GM08714 (cell line): ENCODE measurements around the gene PLK1.
A peak's percentile ranks its signal among the peaks of the same experiment; 100 is the strongest.
"Not testable (repeated sequence)": the region's sequence is repeated elsewhere in the genome, so short reads cannot be mapped to it uniquely, and the experiment has no call there.

ENCODE experiments used
- H3K4me3 ChIP-seq: fragments of 200-500 bp; sonication (Bioruptor generic); 2 replicates; pipeline ENCODE4 v1.5.1; 2014; ENCODE audit warnings: mild to moderate bottlenecking, low read length, inconsistent platforms
- ZNF274 ChIP-seq: IDR thresholded peaks from 2 replicates; pipeline ENCODE4 v1.6.1; 2012; ENCODE audit warnings: mild to moderate bottlenecking, low read depth, low read length

Gene PLK1

DNA sequence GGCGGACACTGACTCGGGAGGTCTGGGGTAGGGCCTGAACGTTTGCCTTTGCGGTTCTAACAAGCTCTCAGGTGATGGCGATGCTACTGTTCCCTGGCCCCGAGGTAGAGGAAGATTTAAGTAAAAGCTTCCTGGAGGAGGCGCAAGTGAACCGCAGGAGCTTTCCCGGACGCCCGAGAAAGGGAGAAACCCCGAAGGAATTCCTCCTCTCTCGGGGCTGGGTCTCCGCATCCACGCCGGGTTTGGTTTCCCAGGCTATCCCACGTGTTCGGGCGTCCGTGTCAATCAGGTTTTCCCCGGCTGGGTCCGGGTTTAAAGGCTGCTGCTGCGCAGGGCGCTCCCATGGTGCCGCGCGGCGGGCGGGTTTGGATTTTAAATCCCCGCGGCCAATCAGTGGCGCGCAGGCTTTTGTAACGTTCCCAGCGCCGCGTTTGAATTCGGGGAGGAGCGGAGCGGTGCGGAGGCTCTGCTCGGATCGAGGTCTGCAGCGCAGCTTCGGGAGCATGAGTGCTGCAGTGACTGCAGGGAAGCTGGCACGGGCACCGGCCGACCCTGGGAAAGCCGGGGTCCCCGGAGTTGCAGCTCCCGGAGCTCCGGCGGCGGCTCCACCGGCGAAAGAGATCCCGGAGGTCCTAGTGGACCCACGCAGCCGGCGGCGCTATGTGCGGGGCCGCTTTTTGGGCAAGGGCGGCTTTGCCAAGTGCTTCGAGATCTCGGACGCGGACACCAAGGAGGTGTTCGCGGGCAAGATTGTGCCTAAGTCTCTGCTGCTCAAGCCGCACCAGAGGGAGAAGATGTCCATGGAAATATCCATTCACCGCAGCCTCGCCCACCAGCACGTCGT is at the start of gene PLK1:
PLK1 (plus strand) TSS at position 460 of the 844 bp plus-strand sequence; CDS start at position 504, 44 bp downstream.
- no peak for TF ChIP-seq ZNF274
- H3K4me3 ChIP-seq, result peak within 1 kb of the TSS; percentile 74

DNA sequence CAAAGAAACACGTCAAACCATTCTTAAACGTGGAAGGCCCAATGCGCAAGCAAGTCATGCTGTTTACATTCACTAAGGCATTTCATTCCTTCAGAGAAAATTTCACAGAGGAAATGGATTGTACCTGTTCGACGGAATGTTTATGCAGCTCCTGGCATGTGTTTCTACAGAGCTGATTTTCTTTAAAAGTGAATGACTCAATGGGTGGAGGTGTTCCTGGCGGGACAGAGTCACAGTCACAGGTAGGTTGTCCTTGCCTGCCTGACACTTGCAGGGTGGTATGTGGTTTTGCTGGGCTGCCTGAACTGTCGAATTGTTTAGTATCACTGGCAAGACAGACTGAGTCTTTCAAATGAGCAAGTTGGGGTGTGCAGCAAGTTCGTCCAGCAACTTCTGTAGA is 49.2 kb upstream of the PLK1 start:
- H3K4me3 ChIP-seq, result no peak overlapping the region
- no peak for TF ChIP-seq ZNF274

DNA sequence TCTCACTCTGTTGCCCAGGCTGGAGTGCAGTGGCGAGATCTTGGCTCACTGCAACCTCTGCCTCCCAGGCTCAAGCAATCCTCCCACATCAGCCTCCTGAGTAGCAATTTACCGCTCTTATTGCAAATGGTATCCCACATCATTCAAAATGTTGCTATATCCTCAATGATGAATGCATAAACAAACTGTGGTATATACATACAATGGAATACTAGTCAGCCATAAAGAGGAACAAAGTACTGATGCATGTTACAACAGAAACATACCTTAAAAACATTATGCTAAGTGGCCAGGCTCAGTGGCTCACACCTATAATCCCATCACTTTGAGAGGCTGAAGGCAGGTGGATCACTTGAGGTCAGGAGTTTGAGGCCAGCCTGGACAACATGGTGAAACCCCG is 46.8 kb upstream of the PLK1 start:
- not testable (repeated sequence) for H3K4me3 ChIP-seq

DNA sequence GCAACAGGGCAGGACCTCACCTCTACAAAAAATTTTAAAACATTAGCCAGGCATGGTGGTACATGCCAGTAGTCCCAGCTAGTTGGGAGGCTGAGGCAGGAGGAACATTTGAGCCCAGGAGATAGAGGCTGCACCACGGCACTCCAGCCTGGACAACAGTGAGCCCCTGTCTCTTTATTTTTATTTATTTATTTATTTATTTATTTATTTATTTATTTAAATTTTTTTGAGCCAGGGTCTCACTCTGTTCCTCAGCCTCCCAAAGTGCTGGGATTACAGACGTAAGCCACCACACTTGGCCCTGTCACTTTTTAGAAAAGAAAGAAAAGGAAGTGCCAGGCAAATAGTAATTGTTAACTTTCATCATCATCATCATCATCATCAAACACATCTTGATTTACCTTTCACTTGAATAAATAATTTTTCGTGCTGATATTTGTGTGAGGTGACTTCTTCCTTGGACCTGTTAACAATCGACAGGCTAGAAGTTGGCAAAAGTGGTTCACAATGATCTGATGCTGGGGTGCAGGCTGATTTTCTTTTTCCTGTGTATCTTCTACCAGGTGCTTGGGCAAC is 44.1 kb upstream of the PLK1 start:
- no peak overlapping the region for H3K4me3 ChIP-seq
- no peak for TF ChIP-seq ZNF274

DNA sequence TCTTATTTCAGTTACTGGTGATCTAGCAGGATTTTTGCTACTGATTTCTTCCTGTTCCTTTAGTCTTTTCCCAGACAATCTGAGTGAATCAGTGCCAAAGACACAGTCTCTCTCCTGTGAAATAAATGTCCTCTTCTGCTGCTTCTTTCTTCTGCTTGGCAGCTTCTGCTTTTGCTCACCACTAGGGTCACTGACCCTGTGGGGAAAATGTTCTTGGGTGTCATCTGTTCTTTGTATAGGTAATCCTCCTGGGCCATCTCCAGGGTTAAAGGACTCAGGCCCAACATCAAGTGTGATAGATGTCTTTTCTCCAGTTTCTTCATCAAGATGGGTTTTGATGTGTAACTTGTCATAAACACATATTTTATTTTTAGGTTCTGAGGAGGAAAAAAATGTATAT is 42.7 kb upstream of the PLK1 start:
- no peak overlapping the region for H3K4me3 ChIP-seq
- no peak for TF ChIP-seq ZNF274

DNA sequence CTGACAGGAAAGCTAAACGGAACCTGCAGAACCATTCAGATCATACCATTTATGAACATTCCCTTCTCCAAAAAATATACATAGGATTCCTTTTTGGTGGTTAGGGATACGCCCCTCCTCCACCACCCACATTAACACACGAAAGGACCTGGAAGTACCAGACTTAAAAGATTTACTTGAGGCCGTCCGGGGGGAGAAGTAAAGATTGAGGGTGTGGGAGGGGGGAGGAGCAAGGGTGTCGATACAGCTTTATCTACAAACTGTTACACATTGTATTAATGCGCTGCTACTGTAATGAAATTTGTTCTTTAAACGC is 38.1 kb upstream of the PLK1 start:
- peak overlapping the region; percentile 97 for H3K4me3 ChIP-seq
- no peak for TF ChIP-seq ZNF274

DNA sequence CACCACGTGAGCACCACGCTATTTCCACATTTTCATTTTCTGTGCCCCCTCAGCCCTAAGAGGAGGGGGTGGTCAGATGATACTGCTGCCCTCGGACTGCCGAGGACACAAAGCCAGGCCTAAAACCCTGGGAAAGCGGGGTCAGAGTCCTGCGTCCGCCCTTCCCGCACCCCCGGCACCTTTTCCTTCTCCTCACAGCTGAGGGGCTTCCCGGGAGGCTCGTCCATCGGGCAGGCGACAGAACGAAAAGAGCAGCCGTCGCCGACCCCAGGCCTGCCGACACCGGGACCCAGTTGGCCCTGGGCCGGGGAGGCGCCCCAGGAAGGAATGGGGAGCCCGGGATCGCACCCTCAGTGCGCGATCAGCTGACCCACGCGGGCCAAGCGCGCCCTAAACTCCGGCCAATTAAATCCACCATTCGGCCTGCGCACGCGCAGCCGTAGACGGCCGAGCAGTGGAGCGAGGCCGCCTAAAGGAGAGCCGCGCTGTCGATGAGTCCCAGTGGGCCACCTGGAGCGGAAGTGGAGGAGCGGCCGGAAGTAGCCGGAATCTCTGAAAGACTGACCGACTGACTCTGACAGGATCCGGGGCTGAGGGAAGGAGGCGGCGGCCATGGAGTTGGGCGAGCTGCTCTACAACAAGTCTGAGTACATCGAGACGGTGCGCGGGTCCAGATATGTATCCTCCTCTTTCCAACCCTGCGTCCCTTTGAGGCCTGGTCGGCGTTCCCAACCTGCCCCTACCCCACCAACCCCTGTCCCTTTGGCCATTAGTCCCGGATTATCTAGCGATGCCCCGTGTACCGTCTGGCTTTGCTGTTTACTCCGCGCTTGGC is 37.5 kb upstream of the PLK1 start, which contains the start of the genes DCTN5 and PALB2:
DCTN5 (plus strand) TSS at position 536 of the 835 bp plus-strand sequence; CDS start at position 613, 77 bp downstream.
PALB2 (minus strand) TSS at position 380 of the 835 bp plus-strand sequence; CDS start at position 227, 153 bp downstream.
- H3K4me3 ChIP-seq, result peak within 1 kb of the TSS; percentile 97
- TF ChIP-seq ZNF274, result no peak

DNA sequence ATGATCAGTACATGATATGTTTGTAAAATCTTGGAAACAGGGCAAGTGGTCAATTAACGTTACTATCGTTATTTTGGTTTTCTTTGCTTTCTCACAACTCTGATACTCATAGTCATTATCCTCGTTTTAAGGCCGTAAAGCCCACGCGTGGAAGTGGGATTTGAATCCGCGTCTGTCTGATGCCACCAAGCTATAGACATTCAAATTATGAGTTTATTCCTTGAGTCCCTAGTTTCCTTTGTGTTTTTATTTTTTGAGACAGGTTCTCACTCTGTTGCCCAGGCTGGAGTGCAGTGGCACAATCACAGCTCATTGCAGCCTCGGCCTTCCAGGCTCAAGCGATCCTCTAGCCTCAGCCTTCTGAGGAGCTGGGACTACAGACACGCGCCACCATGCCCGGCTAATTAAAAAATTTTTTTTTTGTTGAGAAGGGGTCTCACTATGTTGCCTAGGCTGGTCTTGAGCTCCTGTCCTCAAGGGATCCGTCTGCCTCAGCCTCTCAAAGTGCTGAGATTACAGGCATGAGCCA is 36.4 kb upstream of the PLK1 start:
- H3K4me3 ChIP-seq, result peak overlapping the region; percentile 97
- no peak for TF ChIP-seq ZNF274

DNA sequence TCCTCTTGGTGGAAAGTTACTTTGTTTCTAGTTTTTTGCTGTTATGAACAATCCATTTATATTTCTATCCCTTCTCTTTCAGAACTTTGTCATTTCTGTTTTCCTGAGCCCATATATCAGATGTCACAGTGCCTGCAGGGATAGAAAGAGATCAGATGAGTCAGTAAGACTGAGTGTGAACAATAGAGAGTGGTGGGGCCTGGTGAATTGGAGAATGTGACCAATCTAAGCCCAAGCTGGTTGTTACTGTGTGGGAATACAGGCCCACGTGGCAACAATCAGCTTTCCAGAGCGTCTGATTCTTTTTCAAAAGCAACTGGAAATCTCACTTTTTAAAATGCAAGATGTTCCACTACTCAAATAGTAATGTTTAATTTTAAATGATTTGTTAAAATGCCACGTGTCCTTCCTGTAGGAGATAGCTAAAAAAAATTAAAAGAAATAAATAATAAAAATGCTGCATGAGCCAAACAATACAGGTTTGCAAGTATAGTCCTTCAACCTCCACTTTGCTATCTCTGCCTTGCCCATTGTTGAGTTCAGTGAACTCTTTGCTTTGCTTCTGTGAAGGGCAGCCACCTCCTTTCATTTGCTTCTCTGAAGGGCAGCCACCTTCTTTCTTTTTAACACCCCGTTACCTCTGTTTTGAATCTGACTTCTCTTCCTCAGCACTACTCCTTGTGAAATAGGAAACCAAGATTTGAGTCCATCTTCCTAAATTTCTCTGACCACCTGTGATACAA is 27.8 kb upstream of the PLK1 start:
- no peak for TF ChIP-seq ZNF274
- H3K4me3 ChIP-seq, result no peak overlapping the region

DNA sequence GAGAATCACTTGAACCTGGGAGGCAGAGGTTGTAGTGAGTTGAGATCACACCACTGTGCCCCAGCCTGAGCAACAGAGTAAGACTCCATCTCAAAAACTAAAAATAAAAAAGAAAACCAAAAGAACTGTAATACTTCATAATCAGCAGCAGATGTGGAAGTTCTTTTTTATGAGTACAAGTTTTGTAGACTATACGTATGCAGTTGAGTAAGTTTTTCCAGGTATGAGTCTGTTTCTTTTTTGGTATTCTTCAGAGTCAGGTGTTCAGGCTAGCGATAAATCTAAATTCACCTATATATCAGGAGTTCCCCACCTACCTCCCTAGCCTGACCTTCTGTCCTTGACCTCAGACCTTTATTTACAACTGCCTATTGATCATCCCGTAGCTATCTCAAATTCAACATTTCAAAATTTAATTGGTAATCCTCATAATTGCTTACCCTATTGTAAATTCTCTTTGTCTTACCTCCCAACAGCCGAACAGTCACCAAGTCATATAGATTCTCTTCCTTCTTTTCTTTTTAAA is 26.7 kb upstream of the PLK1 start:
- H3K4me3 ChIP-seq, result no peak overlapping the region; the same call in 1 of the 2 replicates
- TF ChIP-seq ZNF274, result no peak

DNA sequence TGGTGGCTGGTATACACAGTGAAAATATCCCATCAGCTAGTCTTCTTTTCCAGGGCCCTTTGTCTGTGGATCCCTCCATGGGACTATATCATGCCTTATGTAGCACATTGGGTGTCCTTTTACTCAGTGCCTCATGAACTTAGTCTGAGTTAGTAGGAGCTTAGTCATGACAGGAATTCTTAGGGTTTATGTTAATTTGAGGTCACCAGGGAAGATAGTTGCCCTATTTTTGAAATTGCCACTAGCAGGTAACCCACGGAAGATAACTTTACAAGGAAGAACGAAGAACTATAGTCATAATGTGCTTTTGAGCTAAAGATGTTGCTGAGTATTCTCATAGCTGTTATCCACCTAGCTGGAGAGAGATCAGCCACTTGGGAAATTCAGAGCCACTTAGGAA is 14.8 kb upstream of the PLK1 start:
- no peak overlapping the region for H3K4me3 ChIP-seq
- TF ChIP-seq ZNF274, result no peak

DNA sequence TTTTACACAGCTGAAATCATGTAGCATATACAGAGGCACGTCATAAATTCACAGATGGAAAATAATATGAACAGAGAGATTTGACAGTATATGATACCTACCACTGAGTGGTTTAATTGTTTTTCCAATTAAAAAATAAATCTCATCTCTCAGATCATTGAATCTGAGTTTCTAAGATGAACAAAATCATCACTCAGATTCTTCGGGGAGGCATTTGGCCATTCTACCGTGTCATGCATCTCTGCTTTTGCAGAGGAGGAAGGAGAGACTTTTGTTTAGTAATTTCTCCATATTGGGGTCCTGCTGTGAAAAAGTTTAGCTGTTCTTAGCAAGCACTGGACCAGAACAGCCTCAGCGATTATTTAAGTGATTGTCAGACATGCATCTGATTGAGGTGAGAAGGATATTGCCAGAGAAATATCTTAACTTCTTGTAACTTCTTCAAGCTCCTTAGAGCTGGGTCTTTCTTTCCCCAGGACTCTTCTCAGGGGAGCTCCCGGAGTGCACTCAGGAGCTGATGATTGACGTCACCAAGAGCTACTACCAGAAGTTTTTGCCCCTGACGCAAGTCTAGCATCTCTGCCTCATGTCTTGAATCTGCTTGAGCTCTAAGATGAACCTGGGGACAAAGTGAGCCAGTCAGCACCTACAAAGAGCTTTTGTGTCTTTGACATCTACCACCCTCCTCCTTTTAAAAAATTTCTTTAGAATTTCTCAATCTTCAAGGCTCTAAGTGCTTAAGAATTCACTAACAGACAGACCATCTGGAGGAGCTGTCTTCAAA is 11.9 kb upstream of the PLK1 start:
- TF ChIP-seq ZNF274, result no peak
- no peak overlapping the region for H3K4me3 ChIP-seq

DNA sequence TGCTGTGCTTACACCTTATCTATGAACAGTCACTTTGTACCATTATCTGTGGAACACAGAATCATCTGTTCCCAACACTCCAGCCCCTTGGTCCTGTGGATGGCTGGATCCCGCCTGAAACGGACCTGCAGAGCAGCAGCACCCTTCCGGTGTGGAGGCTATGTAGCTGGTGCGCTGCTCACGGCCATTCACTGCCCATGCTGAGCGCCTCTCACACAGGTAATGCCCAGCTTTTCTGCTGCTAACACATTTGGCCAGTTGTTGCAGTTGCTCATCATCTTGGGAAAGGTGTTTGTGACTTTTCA is 11.4 kb upstream of the PLK1 start:
- no peak overlapping the region for H3K4me3 ChIP-seq
- no peak for TF ChIP-seq ZNF274
